CD8-positive, alpha-beta memory T cell (primary cell): Measurements from ENCODE around the gene TBC1D14. TPM values are rescaled to one million over a fixed set of nuclear protein-coding genes. Genes with fewer than 3 reads are reported as not detected.

Experiments
- CTCF ChIA-PET: fragments of 350-600 bp; sonication (Branson Sonifier 250); formaldehyde crosslinking; loops from one replicate; lab custom pipeline; 2021; ENCODE audit warnings: antibody characterized with exemption; lab: Charles Lee
- POLR2A ChIA-PET: fragments of 350-600 bp; sonication (Branson Sonifier 250); formaldehyde crosslinking; loops from one replicate; lab custom pipeline; 2021; ENCODE audit warnings: antibody characterized with exemption; lab: Charles Lee
- DNase-seq, 5 donors: peaks; one replicate each; pipeline versions ENCODE4 v3.0.0 to v3.0.0-alpha.2; 2020 to 2022; ENCODE audit warnings: mixed read lengths in 1 of 5
- H3K27ac ChIP-seq: one replicate; pipeline ENCODE4 v1.7.0; 2013; ENCODE audit warnings: low read depth, mild to moderate bottlenecking, low read length, moderate library complexity
- H3K27me3 ChIP-seq: 2 replicates; pipeline ENCODE4 v1.7.0; 2013; ENCODE audit warnings: low read length, mild to moderate bottlenecking; ENCODE audit not compliant: insufficient read depth, poor library complexity, severe bottlenecking
- H3K36me3 ChIP-seq: 2 replicates; pipeline ENCODE4 v1.7.0; 2013; ENCODE audit warnings: mild to moderate bottlenecking, low read length, moderate library complexity; ENCODE audit not compliant: insufficient read depth
- H3K4me1 ChIP-seq: 2 replicates; pipeline ENCODE4 v1.7.0; 2013; ENCODE audit warnings: mild to moderate bottlenecking, low read length, moderate library complexity; ENCODE audit not compliant: insufficient read depth
- H3K4me3 ChIP-seq: 2 replicates; pipeline ENCODE4 v1.7.0; 2013; ENCODE audit warnings: mild to moderate bottlenecking, low read length
- H3K9me3 ChIP-seq: 2 replicates; pipeline ENCODE4 v1.7.0; 2013; ENCODE audit warnings: mild to moderate bottlenecking, low read length
- H3K27ac Mint-ChIP-seq, 8 donors: one replicate each; pipeline ENCODE4 v1.8.0; 2020 to 2021; ENCODE audit warnings: mixed read lengths in 8 of 8, mild to moderate bottlenecking in 6 of 8, inconsistent platforms in 3 of 8, moderate library complexity in 3 of 8
- H3K27me3 Mint-ChIP-seq, 2 donors: one replicate each; pipeline ENCODE4 v1.8.0; 2020 to 2021; ENCODE audit warnings: mixed read lengths in 2 of 2, mild to moderate bottlenecking in 1 of 2, moderate library complexity in 1 of 2
- H3K36me3 Mint-ChIP-seq, 3 donors: one replicate each; pipeline ENCODE4 v1.8.0; 2020 to 2021; ENCODE audit warnings: mixed read lengths in 3 of 3, inconsistent platforms in 1 of 3, mild to moderate bottlenecking in 1 of 3
- H3K4me1 Mint-ChIP-seq, 3 donors: one replicate each; pipeline ENCODE4 v1.8.0; 2020 to 2021; ENCODE audit warnings: mixed read lengths in 3 of 3, inconsistent platforms in 1 of 3, mild to moderate bottlenecking in 1 of 3
- H3K4me3 Mint-ChIP-seq, 7 donors: one replicate each; pipeline ENCODE4 v1.8.0; 2020 to 2021; ENCODE audit warnings: mixed read lengths in 7 of 7, mild to moderate bottlenecking in 6 of 7, moderate library complexity in 4 of 7, inconsistent platforms in 2 of 7
- H3K9me3 Mint-ChIP-seq, 5 donors: one replicate each; pipeline ENCODE4 v1.8.0; 2020 to 2022; ENCODE audit warnings: mixed read lengths in 5 of 5, mild to moderate bottlenecking in 3 of 5, moderate library complexity in 2 of 5, inconsistent platforms in 1 of 5
- polyA plus RNA-seq: library from polyadenylated mRNA; unstranded; fragments of 300-500 nt; fragmentation: Illumina TruSeq; gene quantifications from one replicate; pipeline ENCODE4 v1.2.3, GENCODE V29; 2021
- total RNA-seq, 2 experiments: library from RNA; stranded (reverse); gene quantifications; one replicate each; pipeline ENCODE4 v1.2.3, GENCODE V29; 2021

TBC1D14 gene
- total and polyA plus RNA-seq, 3 experiments from 2014 or later: 38.0 to 48.5 (median 43.7) TPM

DNA sequence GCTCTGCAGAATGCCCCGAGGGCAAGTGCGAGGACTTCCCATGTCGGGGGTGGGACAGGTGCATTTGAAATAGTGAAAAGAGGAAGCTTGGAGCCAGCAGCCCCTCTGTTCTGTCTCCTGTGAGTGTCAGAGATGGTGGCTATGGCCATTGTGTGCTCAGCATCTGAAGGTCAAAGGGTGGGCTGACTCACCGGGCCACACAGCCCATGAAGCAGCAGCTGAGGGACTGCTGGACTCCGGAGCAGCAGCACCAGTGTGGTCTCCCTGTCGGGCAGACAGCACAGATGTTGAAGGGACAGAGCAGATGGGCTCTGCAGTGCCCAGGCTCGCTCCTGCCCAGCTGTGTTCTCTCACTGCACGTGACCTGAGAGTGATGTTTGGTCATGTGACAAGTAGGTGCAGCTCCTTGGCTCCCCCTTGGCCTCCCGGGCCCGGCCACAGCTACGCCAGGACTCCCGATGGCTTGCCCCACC lies 53.5 kb downstream of the TBC1D14 start:
- no peaks in the 10 kb centered on the region for H3K27me3 ChIP-seq
- no peak overlapping the region for H3K27ac ChIP-seq
- H3K9me3 ChIP-seq: no peaks in the 10 kb centered on the region
- Mint-ChIP-seq H3K4me1 (peaks cover 40 to 67% (median 42%) of the 10 kb centered on the region in 3 donors), H3K36me3 (peaks cover 0 to 17% (median 5%) of the 10 kb centered on the region in 3 donors), H3K4me3 (no peak overlapping the region), H3K27me3 (no peaks in the 10 kb centered on the region), H3K9me3 (no peaks in the 10 kb centered on the region), H3K27ac (peak overlapping the region in 1 of 8 donors; percentile 33)
- peaks cover 10% of the 10 kb centered on the region for H3K4me1 ChIP-seq
- POLR2A ChIA-PET: interaction anchor here (0.6 to 1.1 kb wide), 2 partner anchors 18 to 24 kb away, joined by 4 read pairs; no protein-coding TSS in a partner anchor
- no peak for DNase-seq
- CTCF ChIA-PET: interaction anchor here (1.1 to 1.5 kb wide), 3 partner anchors 9 to 51 kb away, joined by 3 to 6 read pairs (median 3); no protein-coding TSS in a partner anchor
- no peaks in the 10 kb centered on the region for H3K36me3 ChIP-seq
- H3K4me3 ChIP-seq: no peak overlapping the region

DNA sequence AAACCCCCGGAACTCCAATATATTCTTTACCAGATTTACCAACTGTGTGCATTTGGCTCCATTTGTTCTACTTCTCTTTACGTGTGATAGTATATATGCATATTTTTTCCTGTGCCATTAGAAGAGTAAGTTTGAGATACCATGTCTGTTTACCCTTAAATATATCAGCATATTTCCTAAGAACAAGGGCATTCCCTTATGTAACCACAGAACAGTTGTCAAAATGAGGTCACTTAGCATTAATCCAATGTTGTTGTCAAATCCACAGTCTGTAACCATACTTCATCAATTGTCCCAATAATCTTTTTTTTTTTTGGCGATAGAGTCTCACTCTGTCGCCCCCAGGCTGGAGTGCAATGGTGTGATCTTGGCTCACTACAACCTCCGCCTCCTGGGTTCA lies 55.2 kb downstream of the TBC1D14 start:
- Histone ChIP-seq H3K4me1 (peaks cover 10% of the 10 kb centered on the region), H3K36me3 (no peaks in the 10 kb centered on the region), H3K9me3 (no peaks in the 10 kb centered on the region), H3K27me3 (no peaks in the 10 kb centered on the region), H3K27ac (no peak overlapping the region), H3K4me3 (no peak overlapping the region)
- no peak for DNase-seq
- no peaks in the 10 kb centered on the region for H3K9me3 Mint-ChIP-seq
- H3K36me3 Mint-ChIP-seq: peaks cover 0 to 31% (median 5%) of the 10 kb centered on the region in 3 donors
- ChIA-PET POLR2A (interaction anchor here (0.7 kb wide), 1 partner anchor 91 kb away, joined by 4 read pairs; no protein-coding TSS in a partner anchor), CTCF (interaction anchor here (0.9 to 1.6 kb wide), 3 partner anchors 10 to 78 kb away, joined by 3 to 6 read pairs (median 4); partner anchors contain the start of genes TADA2B and TBC1D14)
- H3K27ac Mint-ChIP-seq: peak overlapping the region in 5 of 8 donors; percentile 2 to 70 (median 45)
- no peaks in the 10 kb centered on the region for H3K27me3 Mint-ChIP-seq
- H3K4me1 Mint-ChIP-seq: peaks cover 40 to 58% (median 42%) of the 10 kb centered on the region in 3 donors
- H3K4me3 Mint-ChIP-seq: no peak overlapping the region

DNA sequence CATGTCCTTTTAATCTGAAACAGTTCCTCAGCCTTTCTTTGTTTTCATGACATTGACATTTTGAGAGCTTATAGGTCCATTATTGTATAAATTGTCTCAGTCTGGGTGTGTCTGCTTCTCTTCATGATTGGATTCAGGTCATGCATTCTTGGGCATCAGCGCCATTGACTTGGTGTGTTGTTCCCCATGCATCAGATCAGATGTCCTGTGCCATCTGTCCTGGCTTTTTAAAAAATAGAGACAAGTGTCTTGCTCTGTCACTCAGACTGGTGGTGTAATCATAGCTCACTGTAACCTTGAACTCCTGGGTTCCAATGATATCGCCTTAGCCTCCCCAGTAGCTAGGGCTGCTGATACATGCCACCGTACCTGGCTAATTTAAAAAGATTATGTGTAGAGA lies 55.7 kb downstream of the TBC1D14 start:
- POLR2A ChIA-PET: interaction anchor here (0.7 kb wide), 1 partner anchor 90 kb away, joined by 4 read pairs; no protein-coding TSS in a partner anchor

DNA sequence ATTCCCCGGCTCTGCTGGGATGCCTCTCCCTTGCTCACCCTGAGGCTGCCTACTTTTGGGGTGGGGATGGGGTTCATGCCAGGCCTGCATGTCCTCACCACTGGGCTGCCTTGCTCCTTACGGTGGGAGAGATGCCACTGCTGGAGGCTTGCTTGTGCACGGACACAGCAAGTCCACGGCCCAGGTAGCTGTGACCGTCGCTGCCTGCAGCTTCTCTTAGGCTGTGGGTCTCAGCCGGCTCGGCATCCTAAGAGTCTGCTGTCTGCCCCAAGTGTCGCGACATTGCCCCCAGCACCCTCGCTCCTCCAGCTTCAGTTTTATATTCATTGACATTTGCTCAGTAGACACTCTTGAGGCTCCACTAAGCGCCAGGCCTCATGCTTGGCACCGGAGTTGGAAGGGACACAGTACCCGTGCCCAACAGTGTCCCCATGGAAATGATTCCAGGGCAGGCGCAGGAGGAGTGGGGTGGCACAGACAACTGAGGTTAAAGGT lies 58.3 kb downstream of the TBC1D14 start:
- H3K36me3 ChIP-seq: no peaks in the 10 kb centered on the region
- POLR2A ChIA-PET: no interaction called here
- no peak overlapping the region for H3K27ac ChIP-seq
- no peak overlapping the region for H3K4me3 ChIP-seq
- H3K4me3 Mint-ChIP-seq: no peak overlapping the region
- CTCF ChIA-PET: no interaction called here
- H3K4me1 ChIP-seq: peaks cover 10% of the 10 kb centered on the region
- peak overlapping the region in 3 of 8 donors; percentile 30 to 69 (median 43) for H3K27ac Mint-ChIP-seq
- H3K9me3 ChIP-seq: no peaks in the 10 kb centered on the region
- no peaks in the 10 kb centered on the region for H3K27me3 ChIP-seq
- no peaks in the 10 kb centered on the region for H3K27me3 Mint-ChIP-seq
- no peaks in the 10 kb centered on the region for H3K9me3 Mint-ChIP-seq
- H3K4me1 Mint-ChIP-seq: peaks cover 26 to 39% (median 32%) of the 10 kb centered on the region in 3 donors
- H3K36me3 Mint-ChIP-seq: peaks cover 0 to 47% (median 6%) of the 10 kb centered on the region in 3 donors
- DNase-seq: no peak

More for the DNA sequence above, 55.7 kb downstream of the TBC1D14 start:
- Mint-ChIP-seq H3K36me3 (peaks cover 0 to 36% (median 5%) of the 10 kb centered on the region in 3 donors), H3K9me3 (no peaks in the 10 kb centered on the region), H3K4me3 (no peak overlapping the region), H3K27ac (peak overlapping the region in 7 of 8 donors; percentile 2 to 91 (median 36)), H3K27me3 (no peaks in the 10 kb centered on the region), H3K4me1 (peaks cover 40 to 58% (median 42%) of the 10 kb centered on the region in 3 donors)
- CTCF ChIA-PET: interaction anchor here (0.9 to 1.6 kb wide), 3 partner anchors 56 to 92 kb away, joined by 3 to 4 read pairs (median 4); partner anchors contain the start of genes TADA2B and TBC1D14
- DNase-seq: no peak
- Histone ChIP-seq H3K4me1 (peaks cover 10% of the 10 kb centered on the region), H3K27ac (no peak overlapping the region), H3K9me3 (no peaks in the 10 kb centered on the region), H3K27me3 (no peaks in the 10 kb centered on the region), H3K36me3 (no peaks in the 10 kb centered on the region), H3K4me3 (no peak overlapping the region)

DNA sequence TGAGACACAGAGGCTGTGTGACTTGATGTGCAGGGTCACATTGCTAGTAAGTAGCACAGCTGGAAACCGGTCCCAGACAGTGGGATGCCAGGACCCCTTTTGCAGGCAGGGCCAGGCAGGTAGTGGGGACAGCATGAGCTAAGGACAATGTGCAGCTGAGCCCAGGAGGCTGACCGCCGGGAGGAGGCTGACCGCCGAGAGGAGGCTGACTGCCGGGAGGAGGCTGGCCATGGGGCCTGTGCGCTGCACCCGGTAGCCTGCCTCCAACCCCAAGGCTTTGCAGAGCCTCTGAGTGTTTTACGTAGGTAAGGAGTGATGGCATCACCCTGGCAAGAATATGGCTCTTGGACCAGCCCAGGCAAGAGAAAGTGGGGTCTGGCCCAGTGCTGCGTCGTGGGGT lies 58.9 kb downstream of the TBC1D14 start:
- no peak overlapping the region for H3K4me3 ChIP-seq
- peaks cover 6% of the 10 kb centered on the region for H3K4me1 ChIP-seq
- no peaks in the 10 kb centered on the region for H3K9me3 Mint-ChIP-seq
- no peak for DNase-seq
- H3K4me1 Mint-ChIP-seq: peaks cover 28 to 37% (median 35%) of the 10 kb centered on the region in 3 donors
- peaks cover 0 to 47% (median 6%) of the 10 kb centered on the region in 3 donors for H3K36me3 Mint-ChIP-seq
- H3K27me3 ChIP-seq: no peaks in the 10 kb centered on the region
- peak overlapping the region in 4 of 8 donors; percentile 24 to 85 (median 29) for H3K27ac Mint-ChIP-seq
- H3K4me3 Mint-ChIP-seq: no peak overlapping the region
- H3K9me3 ChIP-seq: no peaks in the 10 kb centered on the region
- no peaks in the 10 kb centered on the region for H3K27me3 Mint-ChIP-seq
- CTCF ChIA-PET: no interaction called here
- no peaks in the 10 kb centered on the region for H3K36me3 ChIP-seq
- H3K27ac ChIP-seq: no peak overlapping the region
- POLR2A ChIA-PET: no interaction called here

DNA sequence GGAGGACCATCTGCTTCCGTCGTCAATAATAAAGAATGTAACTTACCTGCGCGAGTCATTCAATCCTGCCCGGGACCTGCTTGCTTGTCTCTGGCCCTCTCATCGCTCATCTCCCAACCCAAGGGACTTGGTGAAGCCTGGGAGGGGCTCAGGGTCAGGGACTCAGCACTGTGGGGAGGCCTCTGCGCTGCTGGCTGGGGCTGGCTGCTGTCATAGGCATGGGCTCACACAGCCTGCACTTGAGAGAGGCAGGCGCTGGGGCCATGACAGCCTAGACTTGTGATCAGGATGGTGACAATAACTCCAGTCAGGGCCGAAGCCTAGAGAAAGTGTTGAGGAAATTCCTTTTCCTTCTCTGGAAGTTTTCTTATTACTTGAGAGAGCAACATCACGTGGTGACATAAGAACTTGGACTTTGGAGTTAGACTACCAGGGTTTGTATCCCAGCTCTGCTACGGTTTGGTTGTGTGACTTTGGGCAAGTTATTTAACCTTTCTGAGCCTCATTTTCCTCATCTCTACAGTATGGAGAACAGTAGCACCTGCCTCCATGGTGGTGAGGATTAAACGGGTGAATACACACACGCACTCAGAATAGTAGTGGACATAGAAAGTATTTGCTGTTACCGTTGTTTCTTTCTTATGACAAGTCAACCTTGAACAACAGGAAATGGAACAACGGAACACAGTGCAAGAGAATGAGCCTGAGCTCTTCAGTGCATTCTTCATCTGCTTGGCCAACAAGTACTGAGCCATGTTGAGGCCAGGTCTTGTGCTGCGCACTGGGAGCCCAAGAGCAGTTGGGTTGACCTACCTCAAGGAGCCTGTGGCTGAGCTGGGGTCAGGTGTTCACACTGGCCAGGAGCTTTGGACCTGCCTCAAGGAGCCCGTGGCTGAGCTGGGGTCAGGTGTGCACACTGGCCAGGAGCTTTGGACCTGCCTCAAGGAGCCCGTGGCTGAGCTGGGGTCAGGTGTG lies 60.5 kb downstream of the TBC1D14 start:
- H3K27ac Mint-ChIP-seq: peak overlapping the region in 1 of 8 donors; percentile 17
- H3K9me3 Mint-ChIP-seq: no peaks in the 10 kb centered on the region
- H3K4me1 Mint-ChIP-seq: peaks cover 24 to 30% (median 29%) of the 10 kb centered on the region in 3 donors
- peaks cover 9% of the 10 kb centered on the region for H3K4me1 ChIP-seq
- ChIA-PET CTCF (interaction anchor here (1.1 to 1.5 kb wide), 3 partner anchors 18 to 97 kb away, joined by 3 to 5 read pairs (median 5); no protein-coding TSS in a partner anchor), POLR2A (no interaction called here)
- H3K36me3 ChIP-seq: no peaks in the 10 kb centered on the region
- no peak overlapping the region for H3K4me3 Mint-ChIP-seq
- no peaks in the 10 kb centered on the region for H3K27me3 Mint-ChIP-seq
- H3K27ac ChIP-seq: no peak overlapping the region
- peaks cover 0 to 48% (median 3%) of the 10 kb centered on the region in 3 donors for H3K36me3 Mint-ChIP-seq
- no peaks in the 10 kb centered on the region for H3K27me3 ChIP-seq
- no peak for DNase-seq
- H3K9me3 ChIP-seq: no peaks in the 10 kb centered on the region
- H3K4me3 ChIP-seq: no peak overlapping the region

DNA sequence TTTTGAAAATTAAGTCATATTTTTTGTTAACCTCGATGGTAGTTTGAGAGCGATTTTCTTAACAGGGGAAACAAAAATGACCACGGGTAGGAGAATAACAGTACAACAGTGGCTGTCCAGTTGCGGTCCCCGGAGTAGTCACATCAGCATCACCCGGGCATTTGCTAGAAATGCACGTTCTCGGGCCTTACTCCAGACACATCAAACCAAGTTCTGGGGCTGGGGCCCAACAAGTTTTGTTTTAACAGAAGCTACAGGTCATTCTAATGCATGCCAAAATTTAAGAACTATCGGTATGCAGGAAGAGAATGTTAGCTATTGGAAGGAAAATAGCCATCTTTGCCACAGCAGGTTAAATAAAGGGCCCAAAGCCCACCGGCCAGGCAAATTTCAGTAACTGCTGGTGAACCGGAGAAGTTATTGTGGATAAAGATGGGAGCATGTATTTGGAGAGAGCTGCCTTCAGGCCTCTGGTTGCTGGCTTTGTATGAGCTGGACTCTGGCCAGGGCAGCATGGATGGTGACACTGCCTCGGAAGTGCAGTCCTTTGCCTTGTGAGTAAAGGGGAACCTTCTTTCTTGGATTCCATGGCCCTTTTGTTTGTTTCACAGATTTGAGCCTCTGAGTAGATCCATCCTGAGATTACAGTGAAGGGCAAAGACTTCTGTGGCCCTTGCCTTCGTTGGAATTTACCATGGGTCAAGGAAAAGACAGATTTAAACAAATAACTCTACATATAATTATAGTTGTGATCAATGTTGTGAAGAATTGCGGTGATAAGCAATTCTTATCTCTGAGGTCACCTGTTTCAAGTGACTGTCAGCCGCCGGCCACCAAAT lies 62.1 kb downstream of the TBC1D14 start:
- no peak for DNase-seq
- H3K27ac Mint-ChIP-seq: peak overlapping the region in 2 of 8 donors; percentile 45 to 91
- H3K36me3 ChIP-seq: no peaks in the 10 kb centered on the region
- peaks cover 21 to 28% (median 21%) of the 10 kb centered on the region in 3 donors for H3K4me1 Mint-ChIP-seq
- peaks cover 9% of the 10 kb centered on the region for H3K4me1 ChIP-seq
- H3K9me3 Mint-ChIP-seq: no peaks in the 10 kb centered on the region
- ChIA-PET CTCF (interaction anchor here (1.4 to 1.5 kb wide), 2 partner anchors 55 to 60 kb away, joined by 3 to 5 read pairs; no protein-coding TSS in a partner anchor), POLR2A (no interaction called here)
- H3K27me3 Mint-ChIP-seq: no peaks in the 10 kb centered on the region
- no peak overlapping the region for H3K27ac ChIP-seq
- H3K27me3 ChIP-seq: no peaks in the 10 kb centered on the region
- no peaks in the 10 kb centered on the region for H3K9me3 ChIP-seq
- H3K4me3 ChIP-seq: no peak overlapping the region
- H3K36me3 Mint-ChIP-seq: peaks cover 0 to 55% (median 6%) of the 10 kb centered on the region in 3 donors
- H3K4me3 Mint-ChIP-seq: no peak overlapping the region
